Peyer's patch (tissue), 4 donors: ENCODE data around the gene CERS4. TPM values are rescaled to one million over a fixed set of nuclear protein-coding genes. Genes with fewer than 3 reads are reported as not detected.
"Not testable (repeated sequence)": the region's sequence is repeated elsewhere in the genome, so short reads cannot be mapped to it uniquely, and the experiment has no call there.

Source experiments
- DNase-seq, 3 donors: peaks; one replicate each; pipeline ENCODE4 v3.0.0-alpha.2; 2017 to 2019
- H3K27ac ChIP-seq, 4 donors: fragments of 200-600 bp; sonication (generic); one replicate each; pipeline ENCODE4 v1.5.1; 2016 to 2019
- H3K27me3 ChIP-seq, 2 donors: fragments of 200-600 bp; sonication (generic); one replicate each; pipeline ENCODE4 v1.5.1; 2019
- H3K36me3 ChIP-seq, 3 donors: fragments of 200-600 bp; sonication (generic); one replicate each; pipeline ENCODE4 v1.5.1; 2016 to 2019
- H3K4me1 ChIP-seq, 4 donors: fragments of 200-600 bp; sonication (generic); one replicate each; pipeline ENCODE4 v1.5.1; 2016 to 2019
- H3K4me3 ChIP-seq, 4 donors: fragments of 200-600 bp; sonication (generic); 1 replicate in 3 of 4; 2 replicates in 1 of 4; pipeline ENCODE4 v1.5.1; 2016 to 2019; ENCODE audit warnings: mild to moderate bottlenecking in 1 of 4
- H3K9me3 ChIP-seq, 4 donors: fragments of 200-600 bp; sonication (generic); one replicate each; pipeline ENCODE4 v1.5.1; 2016 to 2019; ENCODE audit warnings: mild to moderate bottlenecking in 1 of 4
- CTCF ChIP-seq, 6 experiments: fragments of 450-650 bp in 4 of 6; fragments of 200-600 bp in 2 of 6; sonication (generic) in 1 of 6; IDR thresholded peaks; one replicate each; pipeline ENCODE4 v1.5.1; 2017 to 2019; ENCODE audit warnings: antibody characterized with exemption in 6 of 6, mild to moderate bottlenecking in 3 of 6, moderate library complexity in 1 of 6
- POLR2A ChIP-seq, 2 donors: fragments of 450-650 bp; IDR thresholded peaks; one replicate each; pipeline ENCODE4 v1.5.1; 2017; ENCODE audit warnings: antibody characterized with exemption in 2 of 2, mild to moderate bottlenecking in 2 of 2, moderate library complexity in 2 of 2
- total RNA-seq, 4 donors: library from RNA; depleted of rRNA; stranded (reverse); fragments of >200 nt; gene quantifications; one replicate each; pipeline ENCODE4 v1.1.0, GENCODE V29; 2016

Gene CERS4
- total RNA-seq, 4 donors from 2014 or later = 6.8 to 41.3 (median 11.7) TPM

DNA sequence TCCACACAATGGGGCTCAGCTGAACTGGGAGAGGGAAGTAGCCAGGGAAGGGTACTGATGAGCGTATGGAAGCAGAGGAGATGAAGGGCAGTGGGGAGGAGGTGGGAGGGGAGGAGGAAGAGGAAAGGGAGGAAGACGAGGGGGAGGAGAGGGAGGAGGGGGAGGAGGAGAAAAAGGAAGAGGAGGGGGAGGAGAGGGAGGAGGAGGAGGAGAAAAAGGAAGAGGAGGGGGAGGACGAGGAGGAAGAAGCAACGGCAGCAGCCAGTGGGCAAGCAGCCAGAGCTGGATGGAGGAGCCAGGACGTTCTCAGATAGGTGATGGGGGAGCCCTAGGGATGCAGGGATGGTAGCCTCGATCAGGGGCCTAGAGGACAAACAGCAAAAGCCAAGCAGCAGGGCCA, 5.6 kb downstream of the CERS4 start:
- Histone ChIP-seq H3K4me1 (peaks cover 0 to 10% (median 6%) of the 10 kb centered on the region in 4 donors), H3K36me3 (no peaks in the 10 kb centered on the region), H3K27ac (peak overlapping the region in 1 of 4 donors; percentile 17)

DNA sequence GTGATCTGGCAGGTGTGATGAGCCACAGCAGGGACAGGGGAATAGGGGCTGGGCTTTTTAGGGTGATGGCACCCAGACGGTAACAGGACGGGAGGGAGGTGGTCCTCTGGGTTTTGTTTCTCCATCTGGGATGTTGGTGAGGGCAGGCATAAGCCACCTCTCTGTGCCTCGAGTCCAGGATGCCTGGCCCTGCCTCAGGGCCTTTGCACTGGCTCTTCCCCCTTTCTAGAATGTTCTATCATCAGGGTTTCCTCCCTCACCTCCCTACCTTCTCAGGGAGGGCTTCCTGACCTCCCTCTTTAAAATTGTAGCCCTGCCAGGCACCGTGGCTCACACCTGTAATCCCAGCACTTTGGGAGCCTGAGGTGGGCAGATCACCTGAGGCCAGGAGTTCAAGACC, 6.6 kb downstream of the CERS4 start:
- Histone ChIP-seq H3K27ac (peak overlapping the region in 1 of 4 donors; percentile 17), H3K36me3 (no peaks in the 10 kb centered on the region), H3K4me3 (no peak overlapping the region), H3K9me3 (no peaks in the 10 kb centered on the region), H3K27me3 (no peaks in the 10 kb centered on the region), H3K4me1 (peaks cover 0 to 5% (median 3%) of the 10 kb centered on the region in 4 donors)
- no peak for DNase-seq
- TF ChIP-seq POLR2A (IDR thresholded peaks at IDR 0.05) = no peak
- no peak for TF ChIP-seq CTCF (IDR thresholded peaks at IDR 0.05)

More for the DNA sequence above, 5.6 kb downstream of the CERS4 start:
- Histone ChIP-seq H3K4me3 (no peak overlapping the region), H3K27me3 (no peaks in the 10 kb centered on the region), H3K9me3 (no peaks in the 10 kb centered on the region)
- no peak for TF ChIP-seq POLR2A (IDR thresholded peaks at IDR 0.05)
- TF ChIP-seq CTCF (IDR thresholded peaks at IDR 0.05) = no peak
- no peak for DNase-seq

DNA sequence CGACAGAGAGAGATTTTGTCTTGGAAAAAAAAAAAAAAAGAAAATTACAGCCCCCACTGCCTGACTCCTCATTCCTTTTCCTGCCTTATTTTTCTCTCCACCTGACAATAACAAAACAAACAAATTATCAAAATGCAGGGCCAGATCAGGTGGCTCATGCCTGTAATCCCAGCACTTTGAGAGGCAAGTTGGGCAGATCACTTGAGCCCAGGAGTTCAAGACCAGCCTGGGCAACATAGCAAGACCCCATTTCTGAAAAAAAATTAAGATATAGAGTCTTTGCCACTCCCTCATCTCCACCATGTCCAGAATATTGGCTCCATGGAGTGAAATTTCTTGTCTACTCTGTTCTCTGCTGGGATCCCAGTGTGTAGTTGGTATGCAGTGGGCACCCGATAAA, 7.2 kb downstream of the CERS4 start:
- Histone ChIP-seq H3K27me3 (no peaks in the 10 kb centered on the region), H3K36me3 (no peaks in the 10 kb centered on the region), H3K4me1 (no peaks in the 10 kb centered on the region), H3K9me3 (no peaks in the 10 kb centered on the region), H3K27ac (no peak overlapping the region), H3K4me3 (no peak overlapping the region)
- TF ChIP-seq CTCF (IDR thresholded peaks at IDR 0.05) (no peak), POLR2A (IDR thresholded peaks at IDR 0.05) (no peak)
- DNase-seq = no peak

DNA sequence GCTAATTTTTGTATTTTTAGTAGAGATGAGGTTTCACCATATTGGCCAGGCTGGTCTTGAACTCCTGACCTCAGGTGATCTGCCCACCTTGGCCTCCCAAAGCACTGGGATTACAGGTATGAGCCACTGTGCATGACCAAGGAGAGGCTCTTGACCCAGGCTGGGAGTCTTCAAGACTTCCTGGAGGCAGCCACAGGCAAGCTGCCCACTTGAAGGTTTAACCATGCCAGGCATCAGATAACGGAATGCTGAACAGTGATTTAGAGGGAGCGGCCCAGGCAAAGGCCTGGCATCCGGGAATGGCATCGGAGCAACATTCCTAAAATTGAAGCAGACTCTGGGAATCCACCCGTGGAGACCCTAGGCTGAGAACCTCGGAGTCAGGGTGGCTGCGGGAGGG, 9.0 kb downstream of the CERS4 start:
- not testable (repeated sequence) for H3K27me3 ChIP-seq, H3K9me3 ChIP-seq, H3K36me3 ChIP-seq, H3K27ac ChIP-seq, DNase-seq, H3K4me1 ChIP-seq, H3K4me3 ChIP-seq

DNA sequence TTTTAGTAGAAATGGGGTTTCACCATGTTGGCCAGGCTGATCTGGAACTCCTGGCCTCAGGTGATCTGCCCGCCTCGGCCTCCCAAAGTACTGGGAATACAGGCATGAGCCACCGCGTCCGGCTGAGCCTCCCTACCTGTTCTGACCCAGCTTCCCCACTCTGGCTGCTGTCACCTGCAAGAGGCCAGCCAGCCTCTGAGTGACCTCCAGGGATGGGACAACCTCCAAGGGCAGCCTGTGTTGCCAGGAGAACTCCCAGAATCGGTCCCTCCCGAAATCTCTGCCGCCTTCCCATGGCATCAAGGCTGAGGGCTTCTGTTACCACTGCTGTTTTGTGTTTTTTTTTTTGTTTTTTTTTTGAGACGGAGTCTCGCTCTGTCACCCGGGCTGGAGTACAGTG, 11.3 kb downstream of the CERS4 start:
- H3K9me3 ChIP-seq = no peaks in the 10 kb centered on the region

DNA sequence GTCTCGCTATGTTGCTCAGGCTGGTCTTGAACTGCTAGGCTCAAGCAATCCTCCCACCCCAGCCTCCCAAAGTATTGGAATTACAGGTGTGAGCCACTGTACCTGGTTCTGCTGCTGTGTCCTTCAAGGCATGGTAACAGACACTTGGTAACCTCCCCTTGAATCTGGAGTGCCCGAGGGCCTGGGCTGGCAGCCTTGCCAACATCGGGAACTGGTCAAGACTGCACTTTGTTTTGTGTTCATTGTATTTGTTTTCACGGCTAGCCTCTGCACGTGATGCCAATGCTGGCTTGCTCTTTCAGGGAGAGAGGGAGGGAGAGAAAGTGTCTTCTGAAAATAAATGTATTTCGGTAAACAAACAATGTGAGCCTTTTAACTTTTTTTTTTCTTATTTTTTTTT, 12.0 kb downstream of the CERS4 start:
- Histone ChIP-seq H3K27me3 (no peaks in the 10 kb centered on the region), H3K9me3 (no peaks in the 10 kb centered on the region), H3K4me1 (no peaks in the 10 kb centered on the region), H3K36me3 (no peaks in the 10 kb centered on the region), H3K27ac (no peak overlapping the region), H3K4me3 (no peak overlapping the region)
- DNase-seq = no peak
- TF ChIP-seq POLR2A (IDR thresholded peaks at IDR 0.05) (no peak), CTCF (IDR thresholded peaks at IDR 0.05) (no peak)

More for the DNA sequence above, 11.3 kb downstream of the CERS4 start:
- TF ChIP-seq POLR2A (IDR thresholded peaks at IDR 0.05) (no peak), CTCF (IDR thresholded peaks at IDR 0.05) (no peak)
- Histone ChIP-seq H3K27ac (no peak overlapping the region), H3K27me3 (no peaks in the 10 kb centered on the region), H3K36me3 (no peaks in the 10 kb centered on the region), H3K4me3 (no peak overlapping the region), H3K4me1 (no peaks in the 10 kb centered on the region)
- DNase-seq = no peak

- H3K9me3 ChIP-seq, H3K4me3 ChIP-seq, DNase-seq, H3K27me3 ChIP-seq, H3K36me3 ChIP-seq, H3K27ac ChIP-seq, H3K4me1 ChIP-seq: not testable (repeated sequence)
Observed at GRCh38 chr19:8223442-8223841, 14.3 kb downstream of the CERS4 start.
